Smooth muscle cell (in vitro differentiated cells): ENCODE results near the gene PCP4. TPM values are rescaled to one million over a fixed set of nuclear protein-coding genes. Genes with fewer than 3 reads are reported as not detected.
"Not testable (repeated sequence)": the region's sequence is repeated elsewhere in the genome, so short reads cannot be mapped to it uniquely, and the experiment has no call there.

Source experiments
- DNase-seq: peaks from one replicate; lab custom pipeline; 2025; ENCODE audit not compliant: unreplicated experiment; lab: John Stamatoyannopoulos, UW
- H2AFZ ChIP-seq: fragments of 200-600 bp; sonication (generic); 2 replicates; pipeline ENCODE4 v1.6.0; 2016; ENCODE audit warnings: antibody characterized with exemption, low read depth, mild to moderate bottlenecking
- H3F3A ChIP-seq: fragments of 200-600 bp; sonication (generic); 2 replicates; pipeline ENCODE4 v1.6.0; 2017; ENCODE audit warnings: antibody characterized with exemption, low read depth
- H3K27ac ChIP-seq: fragments of 200-600 bp; sonication (generic); 2 replicates; pipeline ENCODE4 v1.5.1; 2016; ENCODE audit warnings: low read depth, mild to moderate bottlenecking
- H3K27me3 ChIP-seq: fragments of 200-600 bp; sonication (generic); 2 replicates; pipeline ENCODE4 v1.6.1; 2016; ENCODE audit warnings: low read depth, mild to moderate bottlenecking
- H3K36me3 ChIP-seq: fragments of 200-600 bp; sonication (generic); 2 replicates; pipeline ENCODE4 v1.5.1; 2016; ENCODE audit warnings: low read depth
- H3K4me1 ChIP-seq: fragments of 200-600 bp; sonication (generic); 2 replicates; pipeline ENCODE4 v1.5.1; 2016; ENCODE audit warnings: low read depth
- H3K4me2 ChIP-seq: fragments of 200-600 bp; sonication (generic); 2 replicates; pipeline ENCODE4 v1.6.0; 2016; ENCODE audit warnings: mild to moderate bottlenecking
- H3K4me3 ChIP-seq: fragments of 200-600 bp; sonication (generic); 2 replicates; pipeline ENCODE4 v1.5.1; 2016; ENCODE audit warnings: mild to moderate bottlenecking
- H3K79me2 ChIP-seq: fragments of 200-600 bp; sonication (generic); 2 replicates; pipeline ENCODE4 v1.6.0; 2016; ENCODE audit warnings: low read depth, mild to moderate bottlenecking
- H3K9ac ChIP-seq: fragments of 200-600 bp; sonication (generic); 2 replicates; pipeline ENCODE4 v1.6.0; 2016; ENCODE audit warnings: low read depth
- H3K9me3 ChIP-seq: fragments of 200-600 bp; sonication (generic); replicated peaks from 2 replicates; pipeline ENCODE4 v1.5.1; 2016; ENCODE audit warnings: low read depth
- H4K20me1 ChIP-seq: fragments of 200-600 bp; sonication (generic); 2 replicates; pipeline ENCODE4 v1.6.0; 2016; ENCODE audit warnings: low read depth
- CTCF ChIP-seq: fragments of 200-600 bp; sonication (generic); IDR thresholded peaks from 2 replicates; pipeline ENCODE4 v1.5.1; 2017; ENCODE audit warnings: borderline replicate concordance, mild to moderate bottlenecking, antibody characterized with exemption; ENCODE audit not compliant: insufficient read depth, poor library complexity, severe bottlenecking
- WGBS: methylation state at CpG from one replicate; pipeline ENCODE4 v1.1.7; 2016; ENCODE audit warnings: low lambda C conversion rate; 5-methylcytosine and 5-hydroxymethylcytosine counted together
- polyA plus RNA-seq: library from polyadenylated mRNA; unstranded; fragments of >200 nt; fragmentation: Nextera tagmentation; extraction: Ambion mirVana; gene quantifications from 2 replicates; pipeline ENCODE4 v1.2.1, GENCODE V29; 2016
- total RNA-seq: library from RNA; depleted of rRNA; stranded (reverse); fragments of >200 nt; gene quantifications from 2 replicates; pipeline ENCODE4 v1.2.3, GENCODE V29; 2014

PCP4 gene
- total and polyA plus RNA-seq, 2 experiments from 2014 or later: not detected

GRCh38 chr21:39882839-39883195 lies 15.6 kb downstream of the PCP4 start:
- Histone ChIP-seq H3K9me3 (no peaks in the 10 kb centered on the region), H3K79me2 (no peaks in the 10 kb centered on the region), H3F3A (no peaks in the 10 kb centered on the region), H3K9ac (no peak overlapping the region), H3K36me3 (no peaks in the 10 kb centered on the region), H3K27ac (no peak overlapping the region), H3K4me3 (no peak overlapping the region), H4K20me1 (no peaks in the 10 kb centered on the region), H3K4me1 (no peaks in the 10 kb centered on the region), H3K27me3 (no peaks in the 10 kb centered on the region), H3K4me2 (no peak overlapping the region), H2AFZ (no peak overlapping the region)
- DNase-seq: no peak
- 90% methylated on average over 3 of the region's 3 CpGs for WGBS
- no peak for TF ChIP-seq CTCF

- Histone ChIP-seq H3K79me2 (no peaks in the 10 kb centered on the region), H3K27me3 (no peaks in the 10 kb centered on the region), H3K9me3 (no peaks in the 10 kb centered on the region), H2AFZ (no peak overlapping the region), H3K9ac (no peak overlapping the region), H3F3A (no peaks in the 10 kb centered on the region), H3K27ac (no peak overlapping the region), H4K20me1 (no peaks in the 10 kb centered on the region), H3K4me2 (no peak overlapping the region), H3K36me3 (no peaks in the 10 kb centered on the region), H3K4me3 (no peak overlapping the region), H3K4me1 (no peaks in the 10 kb centered on the region)
- TF ChIP-seq CTCF: no peak
- no peak for DNase-seq
- WGBS: 86% methylated on average over 17 of the region's 17 CpGs
These were observed 18.0 kb downstream of the PCP4 start for GRCh38 chr21:39885119-39885848.

- Histone ChIP-seq H3K27ac (no peak overlapping the region), H2AFZ (no peak overlapping the region), H3K4me1 (no peaks in the 10 kb centered on the region), H3K9ac (no peak overlapping the region), H3K79me2 (no peaks in the 10 kb centered on the region), H3K9me3 (no peaks in the 10 kb centered on the region), H3K4me2 (no peak overlapping the region), H4K20me1 (no peaks in the 10 kb centered on the region), H3K4me3 (no peak overlapping the region), H3F3A (no peaks in the 10 kb centered on the region), H3K27me3 (no peaks in the 10 kb centered on the region), H3K36me3 (no peaks in the 10 kb centered on the region)
- WGBS: 88% methylated on average over 9 of the region's 9 CpGs
- no peak for TF ChIP-seq CTCF
- no peak for DNase-seq
These were observed 21.6 kb downstream of the PCP4 start for GRCh38 chr21:39888848-39889247.

- no peak overlapping the region for H2AFZ ChIP-seq
- WGBS: 87% methylated on average over 5 of the region's 5 CpGs
- H3K36me3 ChIP-seq: no peaks in the 10 kb centered on the region
- H3K9ac ChIP-seq: no peak overlapping the region
- H3K27me3 ChIP-seq: no peaks in the 10 kb centered on the region
- no peaks in the 10 kb centered on the region for H4K20me1 ChIP-seq
- no peaks in the 10 kb centered on the region for H3K9me3 ChIP-seq
- no peak for DNase-seq
- no peak overlapping the region for H3K4me3 ChIP-seq
- no peak overlapping the region for H3K27ac ChIP-seq
- no peak for TF ChIP-seq CTCF
- H3K4me1 ChIP-seq: no peaks in the 10 kb centered on the region
- no peaks in the 10 kb centered on the region for H3F3A ChIP-seq
- H3K79me2 ChIP-seq: no peaks in the 10 kb centered on the region
- H3K4me2 ChIP-seq: no peak overlapping the region
These were observed 23.9 kb downstream of the PCP4 start for GRCh38 chr21:39891111-39891510.

- DNase-seq, H3F3A ChIP-seq, H3K4me3 ChIP-seq, H3K27me3 ChIP-seq, H2AFZ ChIP-seq, H3K4me2 ChIP-seq, H3K9me3 ChIP-seq, H3K27ac ChIP-seq, H3K36me3 ChIP-seq, H4K20me1 ChIP-seq, H3K9ac ChIP-seq, H3K4me1 ChIP-seq, H3K79me2 ChIP-seq: not testable (repeated sequence)
- 87% methylated on average over 12 of the region's 12 CpGs for WGBS
These were observed 24.6 kb downstream of the PCP4 start for GRCh38 chr21:39891863-39892262.
